GM23248 (cell line): ENCODE measurements around the gene MYO5A. TPM values are rescaled to one million over a fixed set of nuclear protein-coding genes. Genes with fewer than 3 reads are reported as not detected.

Experiments
- DNase-seq: peaks from one replicate; pipeline ENCODE4 v3.0.0-alpha.2; 2015
- H2AFZ ChIP-seq: fragments of 200-600 bp; sonication (generic); 2 replicates; pipeline ENCODE4 v1.6.1; 2016; ENCODE audit warnings: antibody characterized with exemption
- H3F3A ChIP-seq: fragments of 200-600 bp; sonication (generic); 2 replicates; pipeline ENCODE4 v1.6.1; 2016; ENCODE audit warnings: mild to moderate bottlenecking, antibody characterized with exemption, mixed run types; ENCODE audit not compliant: insufficient read depth
- H3K27ac ChIP-seq: fragments of 200-600 bp; sonication (generic); 2 replicates; pipeline ENCODE4 v1.5.1; 2016; ENCODE audit warnings: mild to moderate bottlenecking
- H3K27me3 ChIP-seq: fragments of 200-600 bp; sonication (generic); replicated peaks from 2 replicates; pipeline ENCODE4 v1.6.1; 2016; ENCODE audit warnings: mild to moderate bottlenecking; ENCODE audit not compliant: insufficient read depth
- H3K36me3 ChIP-seq: fragments of 200-600 bp; sonication (generic); 2 replicates; pipeline ENCODE4 v1.6.1; 2016; ENCODE audit warnings: low read depth, mild to moderate bottlenecking
- H3K4me1 ChIP-seq: fragments of 200-600 bp; sonication (generic); 2 replicates; pipeline ENCODE4 v1.6.1; 2016; ENCODE audit warnings: mild to moderate bottlenecking; ENCODE audit not compliant: insufficient read depth
- H3K4me2 ChIP-seq: fragments of 200-600 bp; sonication (generic); one replicate; pipeline ENCODE4 v1.6.1; 2016; ENCODE audit warnings: mild to moderate bottlenecking; ENCODE audit not compliant: unreplicated experiment
- H3K4me3 ChIP-seq: fragments of 200-600 bp; sonication (generic); 2 replicates; pipeline ENCODE4 v1.5.1; 2016; ENCODE audit warnings: mild to moderate bottlenecking
- H3K79me2 ChIP-seq: fragments of 200-600 bp; sonication (generic); 2 replicates; pipeline ENCODE4 v1.6.1; 2016; ENCODE audit warnings: mild to moderate bottlenecking; ENCODE audit not compliant: insufficient read depth
- H3K9ac ChIP-seq: fragments of 200-600 bp; sonication (generic); 2 replicates; pipeline ENCODE4 v1.6.1; 2016; ENCODE audit warnings: mild to moderate bottlenecking
- H3K9me2 ChIP-seq: fragments of 200-600 bp; sonication (generic); 2 replicates; pipeline ENCODE4 v1.6.1; 2016; ENCODE audit warnings: mixed run types, mild to moderate bottlenecking, moderate library complexity; ENCODE audit not compliant: insufficient read depth
- H3K9me3 ChIP-seq: fragments of 200-600 bp; sonication (generic); one replicate; pipeline ENCODE4 v1.6.1; 2017; ENCODE audit warnings: low read depth
- H4K20me1 ChIP-seq: fragments of 200-600 bp; sonication (generic); 2 replicates; pipeline ENCODE4 v1.6.0; 2016; ENCODE audit not compliant: insufficient read depth
- EZH2 ChIP-seq: fragments of 200-600 bp; sonication (generic); IDR thresholded peaks from 2 replicates; pipeline ENCODE4 v1.6.1; 2018; ENCODE audit warnings: antibody characterized with exemption, mild to moderate bottlenecking; ENCODE audit not compliant: insufficient read depth, poor library complexity, severe bottlenecking
- EZH2phosphoT487 ChIP-seq: fragments of 200-600 bp; sonication (generic); IDR thresholded peaks from 2 replicates; pipeline ENCODE4 v1.6.1; 2018; ENCODE audit warnings: antibody characterized with exemption, moderate library complexity, mild to moderate bottlenecking, low read depth; ENCODE audit not compliant: insufficient read depth
- WGBS, 2 experiments: methylation state at CpG; one replicate each; pipeline ENCODE4 v1.1.6; 2015 to 2017; ENCODE audit warnings: low lambda C conversion rate in 2 of 2, low coverage in 1 of 2; ENCODE audit errors: missing lambda C conversion rate in 2 of 2; 5-methylcytosine and 5-hydroxymethylcytosine counted together
- in situ Hi-C: fragments of 300-500 bp; cut with MboI; formaldehyde crosslinking; loops from 2 replicates; pipeline ENCODE4 v1.15.0; 2020
- polyA plus RNA-seq: library from polyadenylated mRNA; unstranded; fragments of >200 nt; fragmentation: Nextera tagmentation; extraction: Ambion mirVana; gene quantifications from 2 replicates; pipeline ENCODE4 v1.2.1, GENCODE V29; 2016
- total RNA-seq: library from RNA; depleted of rRNA; stranded (reverse); fragments of >200 nt; shearing (Covaris generic); gene quantifications from 2 replicates; pipeline ENCODE4 v1.2.3, GENCODE V29; 2014

MYO5A gene
- total and polyA plus RNA-seq, 2 experiments from 2014 or later: 12.1 to 33.3 TPM

DNA sequence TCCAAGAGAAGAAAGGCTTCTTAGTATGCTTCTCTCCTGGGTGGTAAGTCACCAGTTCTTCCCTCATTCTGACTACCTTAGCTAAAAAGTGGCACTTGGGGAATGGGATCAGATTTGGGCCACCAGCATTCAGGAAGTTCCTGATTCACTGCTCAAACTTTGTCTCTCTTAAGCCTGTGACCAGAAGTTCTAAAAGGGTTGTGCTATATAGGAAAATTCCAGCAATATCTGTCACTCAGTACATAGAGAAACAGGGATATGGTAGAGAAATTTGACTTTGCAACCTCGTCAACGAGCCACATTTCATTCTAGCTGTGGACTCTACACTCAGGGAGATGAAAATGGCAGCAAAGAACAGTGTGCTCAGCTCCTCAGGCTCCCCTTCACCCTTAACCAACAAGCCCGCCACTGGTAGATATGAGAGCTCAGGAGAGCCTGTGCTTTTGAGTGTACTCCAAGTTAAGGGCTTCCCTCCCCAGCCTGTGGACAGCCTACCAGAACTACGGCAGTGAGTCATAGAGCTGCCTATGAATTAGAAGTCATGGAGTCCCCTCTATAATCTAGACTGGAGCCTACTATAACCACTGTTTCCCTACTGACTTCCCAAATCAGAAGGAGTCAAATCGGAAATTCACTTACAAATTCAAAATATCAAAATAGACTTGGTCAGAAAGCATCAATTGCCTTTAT is 180.5 kb downstream of the MYO5A start:
- H3K36me3 ChIP-seq: no peaks in the 10 kb centered on the region
- H4K20me1 ChIP-seq: no peaks in the 10 kb centered on the region
- in situ Hi-C loops: loop anchor here (25.0 kb wide), 1 partner anchor 389 kb away; no protein-coding TSS in a partner anchor
- no peak overlapping the region for H2AFZ ChIP-seq
- H3K9me2 ChIP-seq: no peaks in the 10 kb centered on the region
- H3F3A ChIP-seq: no peaks in the 10 kb centered on the region
- no peak overlapping the region for H3K27ac ChIP-seq
- whole genome bisulfite sequencing, 2 experiments: 85 to 86% methylated on average over 5 of the region's 5 CpGs
- H3K79me2 ChIP-seq: no peaks in the 10 kb centered on the region
- no peak overlapping the region for H3K4me2 ChIP-seq
- TF ChIP-seq EZH2phosphoT487 (no peak), EZH2 (no peak)
- H3K9ac ChIP-seq: no peak overlapping the region
- peaks cover 14% of the 10 kb centered on the region; the same call in 1 of the 2 replicates for H3K4me1 ChIP-seq
- H3K27me3 ChIP-seq: no peaks in the 10 kb centered on the region
- no peaks in the 10 kb centered on the region for H3K9me3 ChIP-seq
- DNase-seq: peak; percentile 38
- H3K4me3 ChIP-seq: no peak overlapping the region

DNA sequence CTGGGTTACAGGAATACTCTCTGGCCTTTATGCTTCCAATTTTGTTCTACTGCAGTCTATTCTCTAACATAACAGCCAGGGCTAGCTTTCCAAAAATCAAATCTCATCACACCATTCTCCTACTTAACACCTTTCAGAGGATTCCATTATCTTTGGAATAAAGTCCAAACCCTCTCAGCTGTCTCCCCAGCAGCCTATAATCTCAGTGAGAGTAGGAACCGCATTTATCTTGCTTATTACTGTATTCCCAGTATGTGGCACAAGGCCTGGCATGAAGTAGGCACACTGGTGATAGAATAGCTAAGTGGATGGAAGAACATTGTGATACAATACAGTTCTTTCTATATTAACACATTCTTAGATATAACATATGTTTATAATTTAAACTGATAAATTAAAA is 184.1 kb downstream of the MYO5A start:
- Histone ChIP-seq H3K36me3 (no peaks in the 10 kb centered on the region), H3K4me3 (no peak overlapping the region), H3K9me3 (no peaks in the 10 kb centered on the region), H3K9me2 (no peaks in the 10 kb centered on the region), H2AFZ (no peak overlapping the region), H4K20me1 (no peaks in the 10 kb centered on the region), H3K9ac (no peak overlapping the region), H3K27me3 (no peaks in the 10 kb centered on the region), H3K4me2 (no peak overlapping the region), H3K79me2 (no peaks in the 10 kb centered on the region), H3K27ac (no peak overlapping the region), H3K4me1 (0 out of 2 replicates have a peak, but pooled peaks cover 5% of the 10 kb centered on the region), H3F3A (no peaks in the 10 kb centered on the region)
- in situ Hi-C loops: loop anchor here (25.0 kb wide), 1 partner anchor 393 kb away; no protein-coding TSS in a partner anchor
- WGBS, 2 experiments: 62 to 67% methylated on average over 1 of the region's 1 CpG
- no peak for DNase-seq
- no peak for TF ChIP-seq EZH2phosphoT487
- no peak for TF ChIP-seq EZH2

DNA sequence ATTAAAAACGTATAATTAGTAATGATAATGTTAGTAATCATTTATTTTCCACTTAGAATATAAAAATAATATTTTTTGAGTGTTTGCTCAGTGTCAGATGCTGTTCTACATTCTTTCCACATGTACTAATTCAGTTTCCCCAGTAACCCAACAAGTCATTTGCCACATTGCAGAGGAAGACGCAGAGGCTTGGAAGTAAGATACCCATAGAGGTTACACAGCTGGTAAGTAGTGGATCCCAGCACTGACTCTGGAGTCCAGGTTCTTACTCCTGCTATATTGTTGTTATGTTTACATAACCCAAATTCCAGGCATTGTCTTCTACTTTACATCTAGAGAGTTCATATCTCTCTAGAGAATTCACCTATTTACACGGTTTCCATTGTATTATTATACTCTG is 184.8 kb downstream of the MYO5A start:
- Histone ChIP-seq H3F3A (no peaks in the 10 kb centered on the region), H4K20me1 (no peaks in the 10 kb centered on the region), H3K27me3 (no peaks in the 10 kb centered on the region), H3K9me3 (no peaks in the 10 kb centered on the region), H2AFZ (no peak overlapping the region), H3K9me2 (no peaks in the 10 kb centered on the region), H3K9ac (no peak overlapping the region), H3K4me3 (no peak overlapping the region), H3K4me1 (0 out of 2 replicates have a peak, but pooled peaks cover 5% of the 10 kb centered on the region), H3K36me3 (no peaks in the 10 kb centered on the region), H3K79me2 (no peaks in the 10 kb centered on the region), H3K27ac (0 out of 2 replicates have a peak overlapping the region, but pooled peaks have one; percentile 15), H3K4me2 (no peak overlapping the region)
- no peak for TF ChIP-seq EZH2
- TF ChIP-seq EZH2phosphoT487: no peak
- in situ Hi-C loops: loop anchor here (25.0 kb wide), 1 partner anchor 393 kb away; no protein-coding TSS in a partner anchor
- 44 to 48% methylated on average over 3 of the region's 3 CpGs for WGBS, 2 experiments
- DNase-seq: peak; percentile 61

DNA sequence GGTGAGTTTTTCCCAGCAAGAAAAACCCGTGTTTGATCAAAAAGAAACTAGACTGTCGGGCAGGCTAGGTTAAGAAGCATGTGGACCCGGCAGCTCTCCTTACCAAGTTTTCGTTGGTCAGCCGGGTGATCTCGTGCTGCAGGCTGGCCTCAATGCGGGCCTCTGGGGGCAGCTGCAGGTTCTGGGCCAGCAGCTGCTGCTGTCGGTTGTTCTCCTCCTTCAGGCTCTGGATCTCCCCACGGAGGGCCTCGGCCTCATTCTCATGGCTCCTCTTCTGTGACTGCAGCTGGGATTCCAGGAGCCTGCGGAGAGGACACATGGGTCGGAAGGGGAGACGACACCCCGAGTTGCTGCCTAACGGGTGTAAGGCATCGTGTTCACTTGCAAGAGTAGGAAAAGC is 188.6 kb downstream of the MYO5A start:
- Histone ChIP-seq H3K4me3 (no peak overlapping the region), H2AFZ (no peak overlapping the region), H3K27me3 (no peaks in the 10 kb centered on the region), H3K4me2 (no peak overlapping the region), H3K9me3 (no peaks in the 10 kb centered on the region), H3K27ac (no peak overlapping the region), H3K36me3 (no peaks in the 10 kb centered on the region; the same call in 1 of the 2 replicates), H3K9ac (no peak overlapping the region), H3K9me2 (no peaks in the 10 kb centered on the region), H3K4me1 (peaks cover 21% of the 10 kb centered on the region), H3K79me2 (no peaks in the 10 kb centered on the region), H3F3A (peaks cover 12% of the 10 kb centered on the region), H4K20me1 (no peaks in the 10 kb centered on the region)
- TF ChIP-seq EZH2 (no peak), EZH2phosphoT487 (no peak)
- WGBS, 2 experiments: 95 to 96% methylated on average over 16 of the region's 16 CpGs
- in situ Hi-C loops: loop anchor here (25.0 kb wide), 1 partner anchor 397 kb away; no protein-coding TSS in a partner anchor
- DNase-seq: no peak
